ENCODE measurements around the gene MRPL55. TPM values are rescaled to one million over a fixed set of nuclear protein-coding genes. Genes with fewer than 3 reads are reported as not detected.

Gene MRPL55
- total and polyA plus RNA-seq, 2 of the 13 experiments (the other 11 are each of a cell fraction or from before 2014, with no cell fraction given), result 58.6 to 92.9 TPM

GRCh38 chr1:228149406-228150119, 40.5 kb upstream of the MRPL55 start, which contains the start of gene GJC2 (continued):
- TF ChIP-seq AKNA (CRISPR knock-in tag; IDR thresholded peaks at IDR 0.05; ENCODE audit: borderline replicate concordance) (no peak), HNRNPK (IDR thresholded peaks at IDR 0.05; ENCODE audit: low read depth, low read length, poor library complexity, severe bottlenecking) (peak; percentile 40), TMF1 (CRISPR knock-in tag; IDR thresholded peaks at IDR 0.05; ENCODE audit: low read depth) (no peak), MED8 (CRISPR knock-in tag; IDR thresholded peaks at IDR 0.05; ENCODE audit: insufficient replicate concordance) (no peak), ZNF263 (CRISPR knock-in tag; IDR thresholded peaks at IDR 0.05) (peak; percentile 59), MBD4 (IDR thresholded peaks at IDR 0.05; ENCODE audit: borderline replicate concordance, low read length) (no peak), ZNF556 (CRISPR knock-in tag; IDR thresholded peaks at IDR 0.05; ENCODE audit: borderline replicate concordance) (no peak; the same call in 1 of the 2 replicates), NBN (conservative IDR thresholded peaks at IDR 0.05) (no peak), ZNF609 (CRISPR knock-in tag; IDR thresholded peaks at IDR 0.05; ENCODE audit: borderline replicate concordance) (no peak), E2F1 (CRISPR knock-in tag; IDR thresholded peaks at IDR 0.05) (no peak), KDM2A (CRISPR knock-in tag; IDR thresholded peaks at IDR 0.05; ENCODE audit: borderline replicate concordance, low read depth) (no peak), GMEB1 (CRISPR knock-in tag; IDR thresholded peaks at IDR 0.05; ENCODE audit: borderline replicate concordance) (no peak; the same call in 1 of the 2 replicates), CREM (IDR thresholded peaks at IDR 0.05) (no peak), CREM (CRISPR knock-in tag; IDR thresholded peaks at IDR 0.05) (no peak), ZNF746 (CRISPR knock-in tag; IDR thresholded peaks at IDR 0.05) (peak; percentile 54; the same call in 1 of the 2 replicates), TCF7 (IDR thresholded peaks at IDR 0.05; ENCODE audit: low read depth) (no peak), KDM6A (CRISPR knock-in tag; IDR thresholded peaks at IDR 0.05; ENCODE audit: low read depth) (no peak)

All from HepG2 (cell line).